ENCODE measurements around the gene SMIM13.

- TF ChIP-seq POLR2AphosphoS5 (IDR thresholded peaks at IDR 0.05; ENCODE audit: low read depth, low read length) (no peak), POLR2A (IDR thresholded peaks at IDR 0.05; ENCODE audit: low read depth, low read length) (no peak), SPI1 (IDR thresholded peaks at IDR 0.05; ENCODE audit: low read depth, low read length) (no peak), PAX5 (IDR thresholded peaks at IDR 0.05; ENCODE audit: insufficient read depth, low read length, severe bottlenecking) (no peak), TAF1 (IDR thresholded peaks at IDR 0.05; ENCODE audit: low read depth, low read length) (no peak)
Observed at GRCh38 chr6:11044712-11045167, 48.9 kb upstream of the SMIM13 start.

All from GM12891 (cell line).